ENCODE results near the gene NUDT12. TPM values are rescaled to one million over a fixed set of nuclear protein-coding genes. Genes with fewer than 3 reads are reported as not detected.

Gene NUDT12
- total and polyA plus RNA-seq, 2 donors from 2014 or later = 12.7 to 14.0 TPM

GRCh38 chr5:103512500-103512899 lies 50.1 kb downstream of the NUDT12 start:
- no peak for DNase-seq
- Histone ChIP-seq H3K36me3 (ENCODE audit: control insufficient read depth in 2 of 3, insufficient read depth in 3 of 3, low read length in 3 of 3) (no peaks in the 10 kb centered on the region), H3K27me3 (ENCODE audit: control insufficient read depth, insufficient read depth, low read length) (no peaks in the 10 kb centered on the region), H3K9ac (ENCODE audit: low read length in 3 of 3) (no peak overlapping the region), H3K4me1 (ENCODE audit: control insufficient read depth in 2 of 3, insufficient read depth in 2 of 3, low read depth in 1 of 3, low read length in 3 of 3) (peaks cover 0 to 4% (median 0%) of the 10 kb centered on the region in 3 donors), H3K4me3 (ENCODE audit: low read length in 3 of 3) (no peak overlapping the region), H3K9me3 (ENCODE audit: control insufficient read depth in 2 of 3, insufficient read depth in 1 of 3, low read length in 3 of 3) (no peaks in the 10 kb centered on the region), H3K27ac (ENCODE audit: low read depth in 2 of 2, low read length in 2 of 2) (no peak overlapping the region)
- TF ChIP-seq CTCF (IDR thresholded peaks at IDR 0.05; ENCODE audit: borderline replicate concordance, extremely low read depth, insufficient read depth) = no peak
- intact Hi-C loops (cut with DNase I) = no loop called here
- no peak for FAIRE-seq

GRCh38 chr5:103511554-103511885 lies 51.1 kb downstream of the NUDT12 start:
- Histone ChIP-seq H3K9me3 (ENCODE audit: control insufficient read depth in 2 of 3, insufficient read depth in 1 of 3, low read length in 3 of 3) (no peaks in the 10 kb centered on the region), H3K4me1 (ENCODE audit: control insufficient read depth in 2 of 3, insufficient read depth in 2 of 3, low read depth in 1 of 3, low read length in 3 of 3) (peaks cover 0 to 4% (median 0%) of the 10 kb centered on the region in 3 donors), H3K27me3 (ENCODE audit: control insufficient read depth, insufficient read depth, low read length) (no peaks in the 10 kb centered on the region), H3K27ac (ENCODE audit: low read depth in 2 of 2, low read length in 2 of 2) (no peak overlapping the region), H3K9ac (ENCODE audit: low read length in 3 of 3) (no peak overlapping the region), H3K4me3 (ENCODE audit: low read length in 3 of 3) (no peak overlapping the region), H3K36me3 (ENCODE audit: control insufficient read depth in 2 of 3, insufficient read depth in 3 of 3, low read length in 3 of 3) (no peaks in the 10 kb centered on the region)
- TF ChIP-seq CTCF (IDR thresholded peaks at IDR 0.05; ENCODE audit: borderline replicate concordance, extremely low read depth, insufficient read depth) = no peak
- DNase-seq = no peak
- FAIRE-seq = no peak
- intact Hi-C loops (cut with DNase I) = no loop called here

GRCh38 chr5:103510851-103511553 lies 51.6 kb downstream of the NUDT12 start:
- H3K9ac ChIP-seq (ENCODE audit: low read length in 3 of 3) = no peak overlapping the region
- no peaks in the 10 kb centered on the region for H3K36me3 ChIP-seq (ENCODE audit: control insufficient read depth in 2 of 3, insufficient read depth in 3 of 3, low read length in 3 of 3)
- H3K27me3 ChIP-seq (ENCODE audit: control insufficient read depth, insufficient read depth, low read length) = no peaks in the 10 kb centered on the region
- no peak overlapping the region for H3K4me3 ChIP-seq (ENCODE audit: low read length in 3 of 3)
- H3K4me1 ChIP-seq (ENCODE audit: control insufficient read depth in 2 of 3, insufficient read depth in 2 of 3, low read depth in 1 of 3, low read length in 3 of 3) = peaks cover 0 to 4% (median 0%) of the 10 kb centered on the region in 3 donors
- FAIRE-seq = no peak
- intact Hi-C loops (cut with DNase I) = no loop called here
- no peak overlapping the region for H3K27ac ChIP-seq (ENCODE audit: low read depth in 2 of 2, low read length in 2 of 2)
- no peak for TF ChIP-seq CTCF (IDR thresholded peaks at IDR 0.05; ENCODE audit: borderline replicate concordance, extremely low read depth, insufficient read depth)
- no peak for DNase-seq
- no peaks in the 10 kb centered on the region for H3K9me3 ChIP-seq (ENCODE audit: control insufficient read depth in 2 of 3, insufficient read depth in 1 of 3, low read length in 3 of 3)

All from kidney (tissue), 14 donors.